ENCODE data around the gene NCEH1. TPM values are rescaled to one million over a fixed set of nuclear protein-coding genes. Genes with fewer than 3 reads are reported as not detected.

The NCEH1 gene
- total RNA-seq, 2 experiments from 2014 or later, result 2.8 to 3.4 TPM

GRCh38 chr3:172612871-172613678 is 97.8 kb downstream of the NCEH1 start:
- no peaks in the 10 kb centered on the region for H3K27me3 Mint-ChIP-seq
- no peak for TF ChIP-seq CTCF (IDR thresholded peaks at IDR 0.05)
- intact Hi-C loops (cut with micrococcal nuclease), result no loop called here
- POLR2A ChIA-PET, result no interaction called here
- H3K4me1 Mint-ChIP-seq (ENCODE audit: low read depth), result peaks cover 9% of the 10 kb centered on the region
- no peaks in the 10 kb centered on the region for H3K36me3 Mint-ChIP-seq (ENCODE audit: low read depth)
- CTCF ChIA-PET, result interaction anchor here (0.9 to 2.7 kb wide), 7 partner anchors 10 to 272 kb away, joined by 3 to 15 read pairs (median 4); no protein-coding TSS in a partner anchor
- ATAC-seq (no peak), DNase-seq (no peak)
- no peak overlapping the region for H3K4me3 Mint-ChIP-seq
- no peak overlapping the region for H3K27ac Mint-ChIP-seq
- peaks cover 7% of the 10 kb centered on the region for H3K9me3 Mint-ChIP-seq

- ChIA-PET POLR2A (no interaction called here), CTCF (interaction anchor here (0.7 to 7.5 kb wide), 9 partner anchors 11 to 269 kb away, joined by 3 to 57 read pairs (median 7); no protein-coding TSS in a partner anchor)
- H3K9me3 Mint-ChIP-seq, result peaks cover 7% of the 10 kb centered on the region
- H3K36me3 Mint-ChIP-seq (ENCODE audit: low read depth), result no peaks in the 10 kb centered on the region
- DNase-seq, result no peak
- intact Hi-C loops (cut with micrococcal nuclease), result no loop called here
- ATAC-seq, result no peak
- no peak for TF ChIP-seq CTCF (IDR thresholded peaks at IDR 0.05)
- H3K4me3 Mint-ChIP-seq, result no peak overlapping the region
- H3K27me3 Mint-ChIP-seq, result peaks cover 4% of the 10 kb centered on the region
- H3K4me1 Mint-ChIP-seq (ENCODE audit: low read depth), result peaks cover 7% of the 10 kb centered on the region
- H3K27ac Mint-ChIP-seq, result no peak overlapping the region
These were observed 101.1 kb downstream of the NCEH1 start for GRCh38 chr3:172609750-172610149.

DNA sequence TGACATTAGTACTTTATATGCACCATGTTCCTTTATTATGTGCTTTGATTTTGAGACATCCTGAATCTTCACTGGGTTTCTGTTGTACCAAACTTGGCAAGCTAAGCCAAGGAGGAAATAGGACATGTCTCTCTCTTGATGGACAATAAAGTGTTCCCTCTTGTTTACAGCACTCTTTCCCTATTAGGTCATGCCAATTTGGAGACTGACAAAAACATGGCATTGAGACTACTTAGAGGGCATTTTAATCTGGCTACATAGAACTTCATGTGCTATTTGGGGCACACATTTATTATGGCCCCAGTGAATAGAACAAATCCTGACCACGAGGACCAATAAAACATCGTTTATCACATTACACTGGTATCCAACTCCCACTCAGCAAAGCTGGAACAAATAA is 102.3 kb downstream of the NCEH1 start:
- Mint-ChIP-seq H3K27ac (no peak overlapping the region), H3K36me3 (ENCODE audit: low read depth) (no peaks in the 10 kb centered on the region), H3K4me1 (ENCODE audit: low read depth) (peaks cover 7% of the 10 kb centered on the region), H3K4me3 (no peak overlapping the region), H3K9me3 (peaks cover 4% of the 10 kb centered on the region), H3K27me3 (peaks cover 4% of the 10 kb centered on the region)
- POLR2A ChIA-PET, result interaction anchor here (1.4 kb wide), 1 partner anchor 13 kb away, joined by 4 read pairs; no protein-coding TSS in a partner anchor
- TF ChIP-seq CTCF (IDR thresholded peaks at IDR 0.05), result no peak
- DNase-seq (no peak), ATAC-seq (no peak)
- CTCF ChIA-PET, result interaction anchor here (0.8 to 7.5 kb wide), 10 partner anchors 12 to 150 kb away, joined by 3 to 57 read pairs (median 10); no protein-coding TSS in a partner anchor
- intact Hi-C loops (cut with micrococcal nuclease), result no loop called here

GRCh38 chr3:172607305-172608121 is 103.4 kb downstream of the NCEH1 start:
- intact Hi-C loops (cut with micrococcal nuclease), result no loop called here
- no peaks in the 10 kb centered on the region for H3K36me3 Mint-ChIP-seq (ENCODE audit: low read depth)
- H3K27ac Mint-ChIP-seq, result no peak overlapping the region
- CTCF ChIA-PET, result interaction anchor here (0.8 to 7.5 kb wide), 14 partner anchors 11 to 275 kb away, joined by 3 to 57 read pairs (median 4); no protein-coding TSS in a partner anchor
- H3K27me3 Mint-ChIP-seq, result peaks cover 4% of the 10 kb centered on the region
- H3K4me1 Mint-ChIP-seq (ENCODE audit: low read depth), result peaks cover 7% of the 10 kb centered on the region
- DNase-seq (no peak), ATAC-seq (peak; percentile 27)
- POLR2A ChIA-PET, result interaction anchor here (0.6 to 1.4 kb wide), 2 partner anchors 12 to 119 kb away, joined by 3 to 4 read pairs; no protein-coding TSS in a partner anchor
- no peak for TF ChIP-seq CTCF (IDR thresholded peaks at IDR 0.05)
- peaks cover 3% of the 10 kb centered on the region for H3K9me3 Mint-ChIP-seq
- H3K4me3 Mint-ChIP-seq, result no peak overlapping the region

Measured in activated CD8-positive, alpha-beta T cell treated with anti-CD3 and anti-CD28 coated beads for 36 hours (primary cell).